PFSK-1 (cell line): ENCODE measurements around the gene EIPR1.

Experiments used
- POLR2AphosphoS5 ChIP-seq: IDR thresholded peaks from 2 replicates; pipeline ENCODE4 v1.6.1; 2012; ENCODE audit warnings: low read depth, mild to moderate bottlenecking, control low read depth, low read length, moderate library complexity
- SIN3A ChIP-seq: IDR thresholded peaks from 2 replicates; pipeline ENCODE4 v1.6.1; 2012; ENCODE audit warnings: mild to moderate bottlenecking, low read length, moderate library complexity, borderline replicate concordance; ENCODE audit not compliant: insufficient read depth
- TAF1 ChIP-seq: IDR thresholded peaks from 2 replicates; pipeline ENCODE4 v1.6.1; 2012; ENCODE audit warnings: low read length, control low read depth, borderline replicate concordance; ENCODE audit not compliant: insufficient read depth
- TF ChIP-seq, protein P1 (sequence below), 2 experiments: IDR thresholded peaks; 2 replicates each; pipeline versions ENCODE4 v1.6.1 to v1.8.0; 2011 to 2012; ENCODE audit warnings: low read depth in 2 of 2, low read length in 2 of 2, control low read depth in 1 of 2, inconsistent platforms in 1 of 2, mild to moderate bottlenecking in 1 of 2, moderate library complexity in 1 of 2; ENCODE audit not compliant: insufficient read depth in 1 of 2

DNA sequence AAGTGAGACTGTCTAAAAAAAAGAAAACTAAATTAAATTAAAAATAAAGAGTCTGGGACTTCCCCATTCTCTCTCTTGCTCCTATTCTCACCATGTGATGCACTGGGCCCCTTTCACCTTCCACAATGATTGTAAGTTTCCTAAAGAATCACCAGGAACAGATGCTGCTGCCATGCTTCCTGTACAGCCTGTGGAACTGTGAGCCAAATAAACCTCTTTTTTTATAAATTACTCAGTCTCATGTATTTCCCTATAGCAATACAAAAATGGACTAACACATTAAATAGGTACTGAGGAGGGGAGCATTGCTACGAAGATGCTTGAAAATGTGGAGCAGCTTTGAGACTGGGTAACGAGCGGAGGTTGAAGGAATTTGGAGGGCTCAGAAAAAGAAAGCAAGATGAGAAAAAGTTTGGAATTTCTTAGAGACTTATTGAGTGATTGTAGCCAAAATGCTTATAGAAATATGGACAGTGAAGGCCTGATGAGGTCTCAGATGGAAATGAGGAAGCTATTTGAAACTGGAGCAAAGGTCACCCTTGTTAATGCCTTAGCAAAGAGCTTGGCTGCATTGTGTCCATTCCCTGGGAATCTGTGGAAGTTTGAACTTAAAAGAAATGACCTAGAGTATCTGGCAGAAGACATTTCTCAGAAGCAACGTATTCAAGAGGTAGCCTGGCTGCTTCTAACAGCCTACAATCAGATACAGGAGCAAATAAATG lies 128.7 kb downstream of the EIPR1 start:
- no peak for TF ChIP-seq TAF1
- no peak for TF ChIP-seq POLR2AphosphoS5
- TF ChIP-seq, protein P1, sequence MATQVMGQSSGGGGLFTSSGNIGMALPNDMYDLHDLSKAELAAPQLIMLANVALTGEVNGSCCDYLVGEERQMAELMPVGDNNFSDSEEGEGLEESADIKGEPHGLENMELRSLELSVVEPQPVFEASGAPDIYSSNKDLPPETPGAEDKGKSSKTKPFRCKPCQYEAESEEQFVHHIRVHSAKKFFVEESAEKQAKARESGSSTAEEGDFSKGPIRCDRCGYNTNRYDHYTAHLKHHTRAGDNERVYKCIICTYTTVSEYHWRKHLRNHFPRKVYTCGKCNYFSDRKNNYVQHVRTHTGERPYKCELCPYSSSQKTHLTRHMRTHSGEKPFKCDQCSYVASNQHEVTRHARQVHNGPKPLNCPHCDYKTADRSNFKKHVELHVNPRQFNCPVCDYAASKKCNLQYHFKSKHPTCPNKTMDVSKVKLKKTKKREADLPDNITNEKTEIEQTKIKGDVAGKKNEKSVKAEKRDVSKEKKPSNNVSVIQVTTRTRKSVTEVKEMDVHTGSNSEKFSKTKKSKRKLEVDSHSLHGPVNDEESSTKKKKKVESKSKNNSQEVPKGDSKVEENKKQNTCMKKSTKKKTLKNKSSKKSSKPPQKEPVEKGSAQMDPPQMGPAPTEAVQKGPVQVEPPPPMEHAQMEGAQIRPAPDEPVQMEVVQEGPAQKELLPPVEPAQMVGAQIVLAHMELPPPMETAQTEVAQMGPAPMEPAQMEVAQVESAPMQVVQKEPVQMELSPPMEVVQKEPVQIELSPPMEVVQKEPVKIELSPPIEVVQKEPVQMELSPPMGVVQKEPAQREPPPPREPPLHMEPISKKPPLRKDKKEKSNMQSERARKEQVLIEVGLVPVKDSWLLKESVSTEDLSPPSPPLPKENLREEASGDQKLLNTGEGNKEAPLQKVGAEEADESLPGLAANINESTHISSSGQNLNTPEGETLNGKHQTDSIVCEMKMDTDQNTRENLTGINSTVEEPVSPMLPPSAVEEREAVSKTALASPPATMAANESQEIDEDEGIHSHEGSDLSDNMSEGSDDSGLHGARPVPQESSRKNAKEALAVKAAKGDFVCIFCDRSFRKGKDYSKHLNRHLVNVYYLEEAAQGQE (IDR thresholded peaks at IDR 0.05; ENCODE audit: insufficient read depth in 1 of 2, low read depth in 2 of 2, low read length in 2 of 2): no peak
- TF ChIP-seq SIN3A: no peak
